Duodenal mucosa (tissue), 2 donors: ENCODE results near the gene ERAL1.

Source experiments
- H3K27ac ChIP-seq: one replicate; pipeline ENCODE4 v1.7.0; 2013; ENCODE audit warnings: low read depth, low read length
- H3K27me3 ChIP-seq, 2 donors: one replicate each; pipeline ENCODE4 v1.7.0; 2013; ENCODE audit warnings: low read length in 2 of 2, control low read depth in 1 of 2; ENCODE audit not compliant: insufficient read depth in 2 of 2, control insufficient read depth in 1 of 2
- H3K36me3 ChIP-seq, 2 donors: one replicate each; pipeline ENCODE4 v1.7.0; 2013; ENCODE audit warnings: low read length in 2 of 2, control low read depth in 1 of 2; ENCODE audit not compliant: insufficient read depth in 2 of 2, control insufficient read depth in 1 of 2
- H3K4me1 ChIP-seq, 2 donors: one replicate each; pipeline ENCODE4 v1.7.0; 2013; ENCODE audit warnings: low read length in 2 of 2, control low read depth in 1 of 2; ENCODE audit not compliant: insufficient read depth in 2 of 2, control insufficient read depth in 1 of 2
- H3K4me3 ChIP-seq, 2 donors: one replicate each; pipeline ENCODE4 v1.7.0; 2013; ENCODE audit warnings: low read length in 2 of 2, low read depth in 1 of 2
- H3K9ac ChIP-seq, 2 donors: one replicate each; pipeline ENCODE4 v1.7.0; 2013; ENCODE audit warnings: low read length in 2 of 2, low read depth in 1 of 2
- H3K9me3 ChIP-seq, 2 donors: one replicate each; pipeline ENCODE4 v1.7.0; 2013; ENCODE audit warnings: low read length in 2 of 2, control low read depth in 1 of 2; ENCODE audit not compliant: control insufficient read depth in 1 of 2

ERAL1 gene

GRCh38 chr17:28904800-28905199 lies 50.0 kb downstream of the ERAL1 start:
- H3K4me3 ChIP-seq = no peak overlapping the region
- H3K9ac ChIP-seq = no peak overlapping the region
- peaks cover 23 to 44% of the 10 kb centered on the region in 2 donors for H3K36me3 ChIP-seq
- no peaks in the 10 kb centered on the region for H3K27me3 ChIP-seq
- H3K27ac ChIP-seq = no peak overlapping the region
- H3K9me3 ChIP-seq = no peaks in the 10 kb centered on the region
- H3K4me1 ChIP-seq = peaks cover 18 to 24% of the 10 kb centered on the region in 2 donors

GRCh38 chr17:28906276-28906675 lies 51.5 kb downstream of the ERAL1 start:
- H3K4me3 ChIP-seq = no peak overlapping the region
- peaks cover 34 to 59% of the 10 kb centered on the region in 2 donors for H3K36me3 ChIP-seq
- no peaks in the 10 kb centered on the region for H3K27me3 ChIP-seq
- peaks cover 18 to 23% of the 10 kb centered on the region in 2 donors for H3K4me1 ChIP-seq
- no peak overlapping the region for H3K27ac ChIP-seq
- H3K9ac ChIP-seq = no peak overlapping the region
- no peaks in the 10 kb centered on the region for H3K9me3 ChIP-seq

DNA sequence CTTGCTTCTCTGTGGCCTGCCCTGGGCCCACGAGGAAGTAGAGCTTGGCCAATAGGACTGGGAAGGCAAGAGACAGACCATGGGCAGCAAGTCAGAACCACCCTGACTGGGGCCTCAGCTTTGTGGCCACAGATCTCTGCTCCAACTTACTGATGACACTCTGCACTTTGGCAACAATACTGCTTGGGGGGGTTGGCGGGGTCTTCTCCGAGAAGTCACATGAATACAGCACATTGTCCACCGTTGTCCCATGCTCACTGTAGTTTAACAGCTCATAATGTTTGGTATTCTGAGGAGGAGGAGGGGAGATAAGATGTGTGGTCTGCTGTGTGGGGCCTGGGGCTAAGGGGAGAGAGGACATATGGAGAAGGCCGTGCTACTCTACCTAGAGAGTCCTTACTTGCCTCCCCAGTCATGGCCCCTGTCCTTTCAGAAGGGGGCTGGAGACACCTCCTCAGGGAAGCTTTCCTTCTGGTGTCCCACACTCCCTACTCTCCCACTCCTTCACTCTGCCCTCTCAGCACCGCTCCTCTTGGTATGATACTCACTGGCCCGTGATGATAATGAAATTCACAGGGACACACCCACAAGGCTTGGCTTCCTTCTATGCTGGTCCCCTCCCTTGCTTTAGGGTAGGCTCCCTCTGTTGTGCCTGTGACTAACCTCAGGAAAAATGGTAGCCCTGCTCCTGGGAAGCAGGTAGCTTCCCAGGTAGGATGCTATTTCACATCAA lies 52.1 kb downstream of the ERAL1 start:
- no peak overlapping the region for H3K27ac ChIP-seq
- no peaks in the 10 kb centered on the region for H3K27me3 ChIP-seq
- peaks cover 15 to 20% of the 10 kb centered on the region in 2 donors for H3K4me1 ChIP-seq
- H3K36me3 ChIP-seq = peaks cover 36 to 65% of the 10 kb centered on the region in 2 donors
- H3K9me3 ChIP-seq = no peaks in the 10 kb centered on the region
- H3K4me3 ChIP-seq = no peak overlapping the region
- no peak overlapping the region for H3K9ac ChIP-seq

DNA sequence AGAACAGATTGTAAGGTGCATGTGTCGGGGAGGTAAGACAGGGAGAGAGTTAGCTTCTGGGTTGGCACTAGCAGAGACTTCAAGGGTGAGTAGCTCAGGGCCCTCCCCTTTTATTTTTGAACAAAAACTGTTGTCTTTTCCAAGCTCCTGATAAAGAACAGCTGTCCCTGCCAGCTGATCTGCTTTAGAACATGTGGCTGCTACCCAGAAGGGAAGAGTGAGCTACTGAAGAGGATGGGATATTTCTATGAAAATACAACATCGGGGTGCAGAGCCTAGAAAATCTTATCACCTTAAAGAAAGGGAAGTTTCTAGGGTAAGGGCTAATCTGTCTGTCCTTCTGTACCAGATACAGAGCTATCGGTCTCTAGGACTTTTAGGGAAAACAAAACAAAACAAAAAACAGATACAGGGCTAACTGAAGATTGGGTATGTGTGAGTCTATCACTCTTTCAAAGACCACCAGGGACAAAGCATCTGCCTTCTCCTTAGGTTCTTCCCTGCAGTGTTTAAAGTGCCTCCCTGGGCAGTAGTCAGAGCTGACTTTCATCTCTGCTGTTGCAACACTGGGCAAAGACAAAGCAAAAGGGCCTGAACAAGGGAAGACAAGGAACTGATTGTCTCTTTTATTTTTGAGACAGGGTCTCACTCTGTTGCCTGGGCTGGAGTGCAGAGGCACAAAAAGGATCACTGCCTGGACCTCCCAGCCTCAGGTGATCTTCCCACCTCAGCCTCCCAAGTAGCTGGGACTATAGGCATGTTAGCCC lies 53.1 kb downstream of the ERAL1 start:
- Histone ChIP-seq H3K9me3 (no peaks in the 10 kb centered on the region), H3K9ac (no peak overlapping the region), H3K27me3 (no peaks in the 10 kb centered on the region), H3K27ac (no peak overlapping the region), H3K36me3 (peaks cover 47 to 75% of the 10 kb centered on the region in 2 donors), H3K4me3 (no peak overlapping the region), H3K4me1 (peaks cover 21 to 26% of the 10 kb centered on the region in 2 donors)

GRCh38 chr17:28908640-28909167 lies 53.9 kb downstream of the ERAL1 start:
- no peak overlapping the region for H3K9ac ChIP-seq
- H3K27ac ChIP-seq = peak overlapping the region; percentile 0
- H3K36me3 ChIP-seq = peaks cover 55 to 83% of the 10 kb centered on the region in 2 donors

GRCh38 chr17:28910534-28910933 lies 55.7 kb downstream of the ERAL1 start:
- Histone ChIP-seq H3K9ac (no peak overlapping the region), H3K4me3 (no peak overlapping the region), H3K36me3 (peaks cover 69 to 97% of the 10 kb centered on the region in 2 donors), H3K27me3 (no peaks in the 10 kb centered on the region), H3K27ac (no peak overlapping the region), H3K9me3 (no peaks in the 10 kb centered on the region), H3K4me1 (peaks cover 11 to 14% of the 10 kb centered on the region in 2 donors)

More at GRCh38 chr17:28908640-28909167, 53.9 kb downstream of the ERAL1 start:
- peaks cover 16 to 21% of the 10 kb centered on the region in 2 donors for H3K4me1 ChIP-seq
- H3K4me3 ChIP-seq = no peak overlapping the region
- no peaks in the 10 kb centered on the region for H3K9me3 ChIP-seq
- H3K27me3 ChIP-seq = no peaks in the 10 kb centered on the region
